H9 (cell line): ENCODE results near the gene MYO1D. TPM values are rescaled to one million over a fixed set of nuclear protein-coding genes. Genes with fewer than 3 reads are reported as not detected.

Experiments used
- DNase-seq: peaks from one replicate; pipeline ENCODE4 v3.0.0-alpha.2; 2017
- H2AFZ ChIP-seq: one replicate; pipeline ENCODE4 v1.6.1; 2013; ENCODE audit warnings: mild to moderate bottlenecking, low read length, control low read depth, moderate library complexity
- H2AK5ac ChIP-seq: 2 replicates; pipeline ENCODE4 v1.6.1; 2013; ENCODE audit warnings: low read length, control low read depth, mixed read lengths; ENCODE audit not compliant: insufficient read length
- H2BK120ac ChIP-seq: one replicate; pipeline ENCODE4 v1.6.1; 2013; ENCODE audit warnings: low read depth, mild to moderate bottlenecking, low read length, control low read depth, inconsistent platforms; ENCODE audit not compliant: poor library complexity, severe bottlenecking
- H2BK12ac ChIP-seq: 2 replicates; pipeline ENCODE4 v1.6.1; 2013; ENCODE audit warnings: low read length, control low read depth, mixed read lengths, low read depth; ENCODE audit not compliant: insufficient read length
- H2BK15ac ChIP-seq: 2 replicates; pipeline ENCODE4 v1.6.1; 2013; ENCODE audit warnings: low read depth, low read length, control low read depth
- H2BK20ac ChIP-seq: one replicate; pipeline ENCODE4 v1.6.1; 2013; ENCODE audit warnings: low read depth, mild to moderate bottlenecking, low read length, control low read depth, inconsistent platforms; ENCODE audit not compliant: poor library complexity, severe bottlenecking
- H2BK5ac ChIP-seq: 2 replicates; pipeline ENCODE4 v1.6.1; 2013; ENCODE audit warnings: low read length, control low read depth, mixed read lengths; ENCODE audit not compliant: insufficient read length
- H3K14ac ChIP-seq: 2 replicates; pipeline ENCODE4 v1.6.1; 2013; ENCODE audit warnings: low read length, control low read depth; ENCODE audit not compliant: insufficient read depth
- H3K18ac ChIP-seq: 2 replicates; pipeline ENCODE4 v1.6.1; 2013; ENCODE audit warnings: low read depth, mild to moderate bottlenecking, mixed read lengths, low read length, control low read depth; ENCODE audit not compliant: insufficient read length
- H3K23ac ChIP-seq: 2 replicates; pipeline ENCODE4 v1.6.1; 2013; ENCODE audit warnings: low read length, control low read depth, mixed read lengths, low read depth; ENCODE audit not compliant: insufficient read length
- H3K23me2 ChIP-seq: 2 replicates; pipeline ENCODE4 v1.6.1; 2013; ENCODE audit warnings: low read depth, mild to moderate bottlenecking, mixed read lengths, low read length, control low read depth; ENCODE audit not compliant: insufficient read length, poor library complexity, severe bottlenecking
- H3K27ac ChIP-seq: 2 replicates; pipeline ENCODE4 v1.5.1; 2013; ENCODE audit warnings: low read length, control low read depth, mixed read lengths, low read depth; ENCODE audit not compliant: insufficient read length
- H3K27me3 ChIP-seq: 2 replicates; pipeline ENCODE4 v1.6.1; 2013; ENCODE audit warnings: low read length, control low read depth, inconsistent platforms; ENCODE audit not compliant: insufficient read depth
- H3K4ac ChIP-seq: 2 replicates; pipeline ENCODE4 v1.6.1; 2013; ENCODE audit warnings: low read depth, mild to moderate bottlenecking, control low read depth, inconsistent platforms, low read length, moderate library complexity
- H3K4me1 ChIP-seq: 2 replicates; pipeline ENCODE4 v1.6.1; 2013; ENCODE audit warnings: low read length, control low read depth, inconsistent platforms; ENCODE audit not compliant: insufficient read depth
- H3K4me2 ChIP-seq: 2 replicates; pipeline ENCODE4 v1.6.1; 2013; ENCODE audit warnings: low read length, control low read depth, mixed read lengths; ENCODE audit not compliant: insufficient read length, insufficient read depth
- H3K56ac ChIP-seq: 2 replicates; pipeline ENCODE4 v1.6.1; 2013; ENCODE audit warnings: low read depth, mild to moderate bottlenecking, mixed read lengths, low read length, control low read depth; ENCODE audit not compliant: insufficient read length
- H3K79me1 ChIP-seq: 2 replicates; pipeline ENCODE4 v1.6.1; 2013; ENCODE audit warnings: low read depth, mild to moderate bottlenecking, moderate library complexity, low read length, control low read depth, inconsistent platforms; ENCODE audit not compliant: insufficient read depth, poor library complexity, severe bottlenecking
- H3K79me2 ChIP-seq: 2 replicates; pipeline ENCODE4 v1.6.1; 2013; ENCODE audit warnings: low read length, control low read depth, inconsistent platforms; ENCODE audit not compliant: insufficient read depth
- H3K9ac ChIP-seq: 2 replicates; pipeline ENCODE4 v1.6.1; 2013; ENCODE audit warnings: low read length, control low read depth, mixed read lengths; ENCODE audit not compliant: insufficient read length; ENCODE audit errors: extremely low read depth
- H3K9me3 ChIP-seq: one replicate; pipeline ENCODE4 v1.6.1; 2013; ENCODE audit warnings: low read depth, low read length, inconsistent platforms; ENCODE audit not compliant: control insufficient read depth
- H3T11ph ChIP-seq: one replicate; pipeline ENCODE4 v1.6.1; 2013; ENCODE audit warnings: mild to moderate bottlenecking, low read length, control low read depth, inconsistent platforms
- H4K20me1 ChIP-seq: one replicate; pipeline ENCODE4 v1.6.1; 2013; ENCODE audit not compliant: control insufficient read depth, insufficient read length, insufficient read depth
- H4K5ac ChIP-seq: 2 replicates; pipeline ENCODE4 v1.6.1; 2013; ENCODE audit warnings: low read depth, mild to moderate bottlenecking, mixed read lengths, low read length, control low read depth; ENCODE audit not compliant: insufficient read length
- H4K8ac ChIP-seq: replicated peaks from 2 replicates; pipeline ENCODE4 v1.6.1; 2013; ENCODE audit warnings: low read length, control low read depth, mixed read lengths, low read depth; ENCODE audit not compliant: insufficient read length
- H4K91ac ChIP-seq: 2 replicates; pipeline ENCODE4 v1.6.1; 2013; ENCODE audit warnings: low read depth, mild to moderate bottlenecking, moderate library complexity, mixed read lengths, low read length, control low read depth; ENCODE audit not compliant: insufficient read length
- H3K27ac Mint-ChIP-seq, 3 experiments: 2 replicates in 2 of 3; 3 replicates in 1 of 3; pipeline ENCODE4 v1.8.0; 2020 to 2021; ENCODE audit warnings: mixed read lengths in 3 of 3, mild to moderate bottlenecking in 1 of 3, moderate library complexity in 1 of 3
- H3K27me3 Mint-ChIP-seq: 2 replicates; pipeline ENCODE4 v1.8.0; 2021; ENCODE audit warnings: low read depth, mild to moderate bottlenecking, moderate library complexity, mixed read lengths
- H3K36me3 Mint-ChIP-seq, 3 experiments: 2 replicates in 2 of 3; 3 replicates in 1 of 3; pipeline ENCODE4 v1.8.0; 2020 to 2021; ENCODE audit warnings: low read depth in 3 of 3, mixed read lengths in 3 of 3; ENCODE audit not compliant: insufficient read depth in 1 of 3
- H3K4me1 Mint-ChIP-seq, 2 experiments: 2 replicates each; pipeline ENCODE4 v1.8.0; 2020; ENCODE audit warnings: mixed read lengths in 2 of 2
- H3K4me3 Mint-ChIP-seq, 2 experiments: 2 replicates in 1 of 2; 3 replicates in 1 of 2; pipeline ENCODE4 v1.8.0; 2020 to 2021; ENCODE audit warnings: mild to moderate bottlenecking in 2 of 2, mixed read lengths in 2 of 2, moderate library complexity in 1 of 2
- H3K9me3 Mint-ChIP-seq, 2 experiments: 2 replicates in 1 of 2; 3 replicates in 1 of 2; pipeline ENCODE4 v1.8.0; 2020; ENCODE audit warnings: mild to moderate bottlenecking in 2 of 2, mixed read lengths in 2 of 2, moderate library complexity in 1 of 2
- WGBS: extraction: QIAGEN DNeasy Blood & Tissue Kit; methylation state at CpG from one replicate; pipeline ENCODE4 v1.1.7; 2013; ENCODE audit warnings: missing lambda C conversion rate, low lambda C conversion rate, mixed read lengths; ENCODE audit not compliant: insufficient read length; ENCODE audit errors: extremely low coverage; 5-methylcytosine and 5-hydroxymethylcytosine counted together
- total RNA-seq: library from RNA; stranded (reverse); gene quantifications from 2 replicates; pipeline ENCODE4 v1.2.1, GENCODE V29; 2021
- TF ChIP-seq, protein P1 (sequence below): fragments of 200-600 bp; sonication (generic); conservative IDR thresholded peaks from 3 replicates; pipeline ENCODE4 v1.8.0; 2021; ENCODE audit warnings: antibody characterized with exemption, mild to moderate bottlenecking

MYO1D gene
- total RNA-seq, 1 experiment from 2014 or later: 19.0 TPM

DNA sequence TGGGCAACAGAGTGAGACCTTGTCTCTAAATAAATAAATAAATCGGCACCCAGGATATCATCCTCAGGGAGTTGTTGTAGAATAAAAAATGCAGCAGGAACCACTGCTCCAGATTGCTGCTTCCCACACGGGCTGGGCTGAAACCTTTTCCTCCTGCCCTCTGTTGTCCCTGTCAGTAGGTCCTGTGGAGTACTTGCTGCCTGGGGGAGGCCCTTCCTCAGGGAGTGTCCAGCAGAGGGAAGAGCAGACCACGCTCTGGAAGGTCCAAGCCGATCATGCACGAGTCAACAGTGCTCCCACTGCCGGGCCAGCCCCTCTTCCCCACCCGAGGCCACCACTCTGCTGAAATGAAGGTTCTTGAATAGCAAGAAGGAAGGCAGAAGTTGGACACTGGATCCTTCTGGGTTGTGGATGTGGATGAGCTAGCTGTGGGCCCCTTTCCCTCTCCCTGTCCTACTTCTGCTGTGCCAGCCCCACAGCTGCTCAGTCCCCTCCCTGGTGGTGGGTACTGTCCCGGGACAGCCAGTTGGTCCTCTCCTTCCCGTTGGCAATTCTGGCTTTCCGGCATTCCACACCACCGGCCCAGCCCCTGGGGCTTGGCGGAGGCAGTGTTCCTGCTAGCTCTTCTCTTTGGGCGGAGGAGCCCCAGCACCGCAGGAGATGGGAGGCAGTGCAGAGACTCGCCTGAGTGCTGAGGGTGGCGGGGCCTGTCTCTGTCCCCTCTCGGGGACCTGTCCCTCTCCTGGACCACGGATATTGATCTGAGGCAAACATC is 379.3 kb downstream of the MYO1D start:
- Histone ChIP-seq H3K56ac (no peak overlapping the region), H3K4me1 (no peaks in the 10 kb centered on the region), H4K91ac (no peak overlapping the region), H4K8ac (no peak overlapping the region), H3K14ac (no peak overlapping the region), H3K23ac (no peak overlapping the region), H3K79me1 (no peaks in the 10 kb centered on the region), H4K5ac (no peak overlapping the region), H3K27ac (no peak overlapping the region), H3K4ac (no peak overlapping the region), H3K4me2 (no peak overlapping the region), H3T11ph (no peak overlapping the region), H2BK5ac (no peak overlapping the region), H3K18ac (no peak overlapping the region), H3K9ac (no peak overlapping the region), H2BK20ac (no peak overlapping the region), H2AK5ac (no peak overlapping the region), H2BK15ac (no peak overlapping the region), H2BK120ac (no peak overlapping the region), H3K9me3 (no peaks in the 10 kb centered on the region), H2AFZ (no peak overlapping the region), H3K79me2 (no peaks in the 10 kb centered on the region), H4K20me1 (no peaks in the 10 kb centered on the region), H3K27me3 (no peaks in the 10 kb centered on the region), H2BK12ac (no peak overlapping the region), H3K23me2 (no peaks in the 10 kb centered on the region)
- Mint-ChIP-seq H3K27me3 (no peaks in the 10 kb centered on the region), H3K27ac (peak overlapping the region in 2 of 3 experiments; percentile 22 to 25; a peak in 3 of 7 replicates), H3K36me3 (peaks cover 0 to 5% (median 3%) of the 10 kb centered on the region in 3 experiments; a peak in 4 of 7 replicates), H3K9me3 (no peaks in the 10 kb centered on the region), H3K4me1 (peaks cover 18 to 19% of the 10 kb centered on the region in 2 experiments), H3K4me3 (peak overlapping the region in 1 of 2 experiments; percentile 52; a peak in 1 of 5 replicates)
- no CpG with 5 or more reads among the region's 18 CpGs for WGBS
- TF ChIP-seq, protein P1, sequence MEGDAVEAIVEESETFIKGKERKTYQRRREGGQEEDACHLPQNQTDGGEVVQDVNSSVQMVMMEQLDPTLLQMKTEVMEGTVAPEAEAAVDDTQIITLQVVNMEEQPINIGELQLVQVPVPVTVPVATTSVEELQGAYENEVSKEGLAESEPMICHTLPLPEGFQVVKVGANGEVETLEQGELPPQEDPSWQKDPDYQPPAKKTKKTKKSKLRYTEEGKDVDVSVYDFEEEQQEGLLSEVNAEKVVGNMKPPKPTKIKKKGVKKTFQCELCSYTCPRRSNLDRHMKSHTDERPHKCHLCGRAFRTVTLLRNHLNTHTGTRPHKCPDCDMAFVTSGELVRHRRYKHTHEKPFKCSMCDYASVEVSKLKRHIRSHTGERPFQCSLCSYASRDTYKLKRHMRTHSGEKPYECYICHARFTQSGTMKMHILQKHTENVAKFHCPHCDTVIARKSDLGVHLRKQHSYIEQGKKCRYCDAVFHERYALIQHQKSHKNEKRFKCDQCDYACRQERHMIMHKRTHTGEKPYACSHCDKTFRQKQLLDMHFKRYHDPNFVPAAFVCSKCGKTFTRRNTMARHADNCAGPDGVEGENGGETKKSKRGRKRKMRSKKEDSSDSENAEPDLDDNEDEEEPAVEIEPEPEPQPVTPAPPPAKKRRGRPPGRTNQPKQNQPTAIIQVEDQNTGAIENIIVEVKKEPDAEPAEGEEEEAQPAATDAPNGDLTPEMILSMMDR: peak; percentile 25; the same call in 1 of the 3 replicates
- DNase-seq: peak; percentile 60
